Eye (tissue), 1 donor: ENCODE results near the gene RXFP4.

Source experiments
- DNase-seq: peaks from one replicate; pipeline ENCODE4 v3.0.0-alpha.2; 2015

Gene RXFP4

GRCh38 chr1:155961937-155962336 lies 20.5 kb downstream of the RXFP4 start:
- DNase-seq = no peak

- no peak for DNase-seq
These were observed 21.3 kb downstream of the RXFP4 start for GRCh38 chr1:155962599-155963211.

- no peak for DNase-seq
These were observed 22.8 kb downstream of the RXFP4 start for GRCh38 chr1:155964193-155964592.

- DNase-seq = no peak
These were observed 24.7 kb downstream of the RXFP4 start for GRCh38 chr1:155966135-155966534.

- DNase-seq = no peak
These were observed 25.3 kb downstream of the RXFP4 start for GRCh38 chr1:155966750-155967149.

GRCh38 chr1:155967341-155968050 lies 26.1 kb downstream of the RXFP4 start:
- peak; percentile 53 for DNase-seq

- DNase-seq = peak; percentile 40
These were observed 26.6 kb downstream of the RXFP4 start for GRCh38 chr1:155968051-155968400.

- DNase-seq = peak; percentile 84
These were observed 27.2 kb downstream of the RXFP4 start for GRCh38 chr1:155968670-155969069.

- DNase-seq = no peak
These were observed 27.9 kb downstream of the RXFP4 start for GRCh38 chr1:155969377-155969791.

- DNase-seq = peak; percentile 48
These were observed 29.2 kb downstream of the RXFP4 start for GRCh38 chr1:155970531-155971167.

GRCh38 chr1:155971910-155972809 lies 30.7 kb downstream of the RXFP4 start:
- no peak for DNase-seq

GRCh38 chr1:155973723-155974122 lies 32.3 kb downstream of the RXFP4 start:
- no peak for DNase-seq

GRCh38 chr1:155974208-155975115 lies 33.0 kb downstream of the RXFP4 start:
- DNase-seq = no peak

- DNase-seq = peak; percentile 44
These were observed 34.1 kb downstream of the RXFP4 start for GRCh38 chr1:155975375-155976061.

- DNase-seq = peak; percentile 79
These were observed 34.8 kb downstream of the RXFP4 start for GRCh38 chr1:155976062-155976912.

- peak; percentile 52 for DNase-seq
These were observed 35.7 kb downstream of the RXFP4 start for GRCh38 chr1:155976913-155977689.

GRCh38 chr1:155977690-155978324 lies 36.4 kb downstream of the RXFP4 start:
- DNase-seq = peak; percentile 62

- peak; percentile 83 for DNase-seq
These were observed 37.0 kb downstream of the RXFP4 start, which contains the start of gene ARHGEF2 for GRCh38 chr1:155978325-155978972. ARHGEF2 (minus strand) TSS chr1:155978547; CDS start chr1:155978427, 120 bp downstream.
